NCI-H1417 (cell line): ENCODE measurements around the gene PYROXD2.
A peak's percentile ranks its signal among the peaks of the same experiment; 100 is the strongest.
"Not testable (repeated sequence)": the region's sequence is repeated elsewhere in the genome, so short reads cannot be mapped to it uniquely, and the experiment has no call there.

ENCODE experiments used
- DNase-seq, 3 experiments: peaks; one replicate each; lab custom pipeline; 2025; lab: John Stamatoyannopoulos, UW

Gene PYROXD2

DNA sequence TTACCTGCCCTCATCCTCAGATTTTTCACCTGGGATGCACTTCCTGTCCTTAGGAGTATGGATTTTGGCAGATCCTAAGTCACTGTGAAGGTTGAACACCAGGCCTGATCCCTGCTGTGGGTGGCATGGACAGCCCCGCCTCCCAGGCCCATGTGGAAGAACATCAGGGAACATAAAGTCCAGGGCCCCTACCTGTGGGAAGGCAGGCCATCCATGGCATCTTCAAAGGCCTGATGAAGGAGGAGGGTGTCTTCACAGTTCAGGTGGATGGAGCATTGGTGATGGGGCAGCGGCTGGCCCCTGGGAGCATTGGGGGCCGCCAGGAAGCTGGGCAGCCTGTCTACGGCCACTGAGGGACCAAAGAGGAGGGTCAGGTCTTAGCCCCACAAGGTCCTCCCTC lies 24.6 kb downstream of the PYROXD2 start:
- no peak for DNase-seq

DNA sequence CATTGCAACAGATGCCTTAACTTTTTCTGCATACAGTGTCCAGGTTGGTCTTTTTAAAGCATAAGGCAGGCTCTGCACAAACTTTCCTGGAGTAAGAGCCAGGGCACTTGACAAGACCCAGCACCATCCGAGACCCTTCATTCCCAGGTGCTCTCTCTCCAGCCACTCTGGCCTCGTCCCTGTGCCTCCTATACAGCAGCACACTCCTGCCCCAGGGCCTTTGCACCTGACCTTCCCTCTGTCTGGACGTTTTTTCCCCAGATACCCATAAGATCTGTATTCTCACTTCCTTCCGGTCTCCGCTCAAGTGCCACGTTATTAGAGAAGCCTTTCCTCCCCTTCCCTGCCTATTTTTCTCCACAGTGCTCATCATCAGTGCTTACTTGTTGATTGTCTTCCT lies 25.6 kb downstream of the PYROXD2 start:
- no peak for DNase-seq

DNA sequence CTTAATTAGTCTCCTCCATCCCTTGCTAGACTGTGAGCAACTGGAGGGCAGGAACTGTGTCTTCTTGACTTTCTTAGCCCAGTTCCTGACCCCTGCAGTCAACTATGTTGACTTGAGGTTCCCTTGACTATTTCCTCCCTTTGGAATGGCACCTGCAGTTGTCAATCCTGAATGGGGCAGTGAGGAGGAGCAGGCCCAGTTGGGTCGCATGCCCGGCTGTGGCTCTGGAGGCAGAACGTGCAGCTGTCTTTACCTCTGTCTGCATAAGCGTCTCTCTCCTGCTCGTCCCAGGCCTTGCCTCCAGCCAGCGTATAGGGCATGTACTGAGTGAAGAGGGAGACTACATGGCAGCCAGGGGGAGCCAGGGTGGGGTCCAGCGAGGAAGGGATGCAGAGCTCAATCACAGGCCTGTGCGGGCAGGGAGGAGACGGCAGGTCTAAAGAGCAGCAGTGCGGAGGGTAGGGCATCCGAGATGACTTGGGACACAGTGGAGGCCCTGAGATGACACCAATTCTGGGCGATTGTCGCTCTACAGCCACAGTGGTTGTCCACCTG lies 26.8 kb downstream of the PYROXD2 start:
- DNase-seq: no peak

GRCh38 chr10:98384531-98385133 lies 30.4 kb downstream of the PYROXD2 start:
- DNase-seq: no peak

GRCh38 chr10:98383869-98384268 lies 31.1 kb downstream of the PYROXD2 start:
- no peak for DNase-seq

- DNase-seq: not testable (repeated sequence)
Observed at GRCh38 chr10:98383134-98383667, 31.8 kb downstream of the PYROXD2 start.

DNA sequence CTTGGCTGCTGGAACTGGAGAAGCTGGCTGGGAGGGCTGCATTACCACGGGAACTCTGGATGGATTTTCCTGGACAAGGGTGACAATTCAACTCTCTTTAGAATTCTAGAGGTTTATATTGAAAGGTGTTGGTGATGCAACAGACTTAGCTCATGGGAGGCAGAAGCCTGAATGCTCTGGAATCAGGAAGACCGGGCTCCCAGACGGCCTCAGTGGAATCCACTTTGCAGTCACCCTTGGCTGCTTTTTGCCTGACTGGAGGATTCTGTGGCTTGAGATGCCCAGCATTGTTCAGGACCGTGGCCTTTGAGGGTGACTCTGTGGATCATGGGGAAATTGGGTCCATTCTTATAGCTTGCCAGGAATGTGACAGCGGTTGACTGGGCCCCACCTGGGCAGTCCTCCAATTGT lies 32.3 kb downstream of the PYROXD2 start:
- no peak for DNase-seq

DNA sequence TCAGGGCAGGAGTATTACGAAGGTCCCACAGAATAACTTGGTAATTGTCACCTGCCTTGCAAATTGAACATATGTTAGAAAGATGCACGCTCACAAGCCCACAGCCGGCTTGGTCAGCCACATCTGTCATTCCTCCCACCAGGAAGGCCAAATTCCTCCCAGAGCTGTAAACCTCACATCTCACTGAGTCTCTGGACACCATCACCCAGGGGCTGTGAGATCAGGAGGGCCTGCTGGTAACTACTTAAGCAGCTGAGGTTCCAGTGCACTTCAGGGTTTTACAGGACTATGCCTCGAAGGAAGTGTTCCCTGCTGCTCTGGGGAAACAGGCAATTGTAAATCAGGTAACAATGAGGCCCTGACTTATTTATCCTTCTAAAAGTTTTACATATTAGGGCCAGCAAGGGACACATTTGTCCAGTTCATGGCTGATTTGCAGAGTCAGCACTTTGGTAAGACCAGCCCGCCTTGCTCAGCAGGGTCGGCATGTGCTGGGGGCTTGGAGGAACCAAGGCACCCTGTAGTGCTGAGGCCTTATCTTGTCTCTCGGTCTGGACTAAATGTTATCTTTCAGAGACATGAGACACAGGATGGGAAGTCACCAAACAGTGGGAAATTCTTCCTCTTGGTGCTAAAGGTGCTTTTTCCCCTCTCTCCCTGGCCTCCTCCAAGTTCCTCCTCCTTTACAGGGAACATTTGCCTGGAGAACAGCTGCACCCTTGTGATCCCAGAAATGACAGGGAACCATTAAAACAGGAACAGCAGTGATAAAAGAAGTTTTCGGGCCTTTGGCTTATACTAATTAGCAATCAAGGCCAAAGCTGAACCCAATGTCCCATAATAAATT lies 34.3 kb downstream of the PYROXD2 start:
- no peak for DNase-seq

- no peak for DNase-seq
Observed at GRCh38 chr10:98378722-98379121, 36.3 kb downstream of the PYROXD2 start.

- no peak for DNase-seq
Observed at GRCh38 chr10:98377536-98377935, 37.4 kb downstream of the PYROXD2 start.

GRCh38 chr10:98377001-98377400 lies 38.0 kb downstream of the PYROXD2 start:
- DNase-seq: no peak

GRCh38 chr10:98376485-98376884 lies 38.5 kb downstream of the PYROXD2 start:
- DNase-seq: peak in 2 of 3 experiments; percentile 9 to 15

- peak in 2 of 3 experiments; percentile 44 to 64 for DNase-seq
Observed at GRCh38 chr10:98374217-98374985, 40.6 kb downstream of the PYROXD2 start.

GRCh38 chr10:98373260-98374040 lies 41.5 kb downstream of the PYROXD2 start:
- DNase-seq: no peak

GRCh38 chr10:98370831-98371820 lies 43.9 kb downstream of the PYROXD2 start:
- no peak for DNase-seq

DNA sequence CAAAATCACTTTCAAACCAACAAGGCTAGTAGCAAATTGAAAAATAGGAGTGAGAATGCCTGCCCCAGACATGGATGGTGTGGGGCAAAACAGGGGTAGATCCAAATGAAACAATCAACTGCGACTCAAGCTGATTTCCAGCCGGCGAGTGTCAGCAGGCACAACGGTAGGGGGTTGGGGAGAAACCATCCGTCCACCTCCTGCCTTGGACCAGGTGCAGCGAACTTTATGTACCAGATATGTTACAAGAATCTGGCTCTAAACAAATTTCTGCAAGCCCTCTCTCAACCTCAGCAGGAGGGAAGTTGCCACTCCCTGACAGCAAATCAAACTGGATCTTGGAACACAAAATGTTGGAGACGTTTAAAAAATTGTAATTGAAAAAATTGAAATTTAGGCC lies 45.2 kb downstream of the PYROXD2 start:
- no peak for DNase-seq

DNA sequence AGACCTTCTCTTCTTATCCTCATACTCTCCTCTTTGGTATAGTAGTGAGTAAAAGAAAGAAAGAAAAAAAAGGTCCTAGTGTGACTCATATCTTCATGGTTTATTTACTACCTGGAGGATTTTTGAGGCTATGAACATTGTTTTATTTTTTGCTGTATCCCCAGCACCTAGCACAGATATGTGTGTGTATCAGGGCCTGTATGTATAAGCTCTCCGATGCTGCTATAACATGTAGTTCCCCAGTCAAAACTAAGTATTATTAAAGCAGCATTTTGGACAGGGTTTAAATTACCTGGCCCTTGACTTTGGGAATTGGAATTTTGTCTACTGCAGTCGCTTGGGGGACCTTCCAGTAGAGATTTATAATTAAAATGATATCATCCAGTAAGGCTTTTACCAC lies 46.3 kb downstream of the PYROXD2 start:
- DNase-seq: no peak

DNA sequence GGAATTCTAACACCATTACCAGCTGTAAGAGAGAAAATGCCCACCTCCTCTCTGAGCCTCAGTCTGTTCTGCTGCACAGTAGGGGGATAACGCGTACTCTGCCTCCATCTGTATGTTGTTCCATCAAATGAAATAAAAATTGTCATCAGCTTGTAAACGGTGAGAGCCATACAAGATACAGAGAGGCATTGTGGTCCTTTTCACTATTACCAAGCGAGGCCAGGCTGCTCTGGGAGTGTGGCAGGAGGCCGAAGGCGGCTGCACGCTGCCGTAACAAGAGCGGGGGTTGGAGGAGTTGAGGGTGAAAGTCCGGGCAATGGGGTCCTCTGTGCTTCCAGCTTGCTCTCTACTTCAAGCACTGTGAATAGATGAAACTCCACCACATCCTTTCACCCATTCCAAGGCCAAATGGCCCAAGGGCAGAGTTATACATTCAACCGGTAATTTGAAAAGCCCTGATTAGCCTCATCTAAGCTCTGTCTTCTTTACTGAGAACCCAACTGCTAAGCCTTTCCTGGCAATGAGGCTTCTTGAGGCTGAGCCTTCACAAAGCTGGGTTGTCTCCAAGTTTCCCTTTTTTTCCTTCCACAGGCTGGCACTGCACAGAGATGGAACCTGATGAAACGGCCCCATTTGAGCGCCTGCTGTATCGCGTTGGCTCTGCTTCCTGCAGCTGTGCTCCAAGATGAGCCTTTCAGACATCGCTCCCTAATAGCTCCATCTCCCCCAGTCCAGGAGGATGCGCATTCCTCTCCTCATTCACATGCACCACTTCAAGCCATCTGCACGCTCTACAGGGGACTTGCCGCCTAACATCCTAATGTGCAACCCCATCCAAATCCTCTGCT lies 47.2 kb downstream of the PYROXD2 start:
- DNase-seq: no peak

GRCh38 chr10:98366062-98366530 lies 48.9 kb downstream of the PYROXD2 start:
- no peak for DNase-seq
